ENCODE measurements around the gene PDE4B. TPM values are rescaled to one million over a fixed set of nuclear protein-coding genes. Genes with fewer than 3 reads are reported as not detected.

Gene PDE4B
- total and polyA plus RNA-seq, 2 donors from 2014 or later = 2.0 to 8.7 TPM

GRCh38 chr1:66302184-66302742 lies 509.6 kb downstream of the PDE4B start:
- Histone ChIP-seq H3K27ac (ENCODE audit: low read depth in 2 of 2, low read length in 2 of 2) (no peak overlapping the region), H3K4me3 (ENCODE audit: low read length in 3 of 3) (no peak overlapping the region), H3K36me3 (ENCODE audit: control insufficient read depth in 2 of 3, insufficient read depth in 3 of 3, low read length in 3 of 3) (no peaks in the 10 kb centered on the region), H3K4me1 (ENCODE audit: control insufficient read depth in 2 of 3, insufficient read depth in 2 of 3, low read depth in 1 of 3, low read length in 3 of 3) (no peaks in the 10 kb centered on the region), H3K9ac (ENCODE audit: low read length in 3 of 3) (no peak overlapping the region), H3K27me3 (ENCODE audit: control insufficient read depth, insufficient read depth, low read length) (no peaks in the 10 kb centered on the region), H3K9me3 (ENCODE audit: control insufficient read depth in 2 of 3, insufficient read depth in 1 of 3, low read length in 3 of 3) (no peaks in the 10 kb centered on the region)
- DNase-seq (no peak), FAIRE-seq (no peak)
- intact Hi-C loops (cut with DNase I) = no loop called here
- TF ChIP-seq CTCF (IDR thresholded peaks at IDR 0.05; ENCODE audit: borderline replicate concordance, extremely low read depth, insufficient read depth) = no peak

- H3K4me3 ChIP-seq (ENCODE audit: low read length in 3 of 3) = no peak overlapping the region
- no peaks in the 10 kb centered on the region for H3K9me3 ChIP-seq (ENCODE audit: control insufficient read depth in 2 of 3, insufficient read depth in 1 of 3, low read length in 3 of 3)
- no peak overlapping the region for H3K27ac ChIP-seq (ENCODE audit: low read depth in 2 of 2, low read length in 2 of 2)
- no peak for FAIRE-seq
- DNase-seq = no peak
- no peak for TF ChIP-seq CTCF (IDR thresholded peaks at IDR 0.05; ENCODE audit: borderline replicate concordance, extremely low read depth, insufficient read depth)
- H3K36me3 ChIP-seq (ENCODE audit: control insufficient read depth in 2 of 3, insufficient read depth in 3 of 3, low read length in 3 of 3) = no peaks in the 10 kb centered on the region
- H3K4me1 ChIP-seq (ENCODE audit: control insufficient read depth in 2 of 3, insufficient read depth in 2 of 3, low read depth in 1 of 3, low read length in 3 of 3) = no peaks in the 10 kb centered on the region
- no peaks in the 10 kb centered on the region for H3K27me3 ChIP-seq (ENCODE audit: control insufficient read depth, insufficient read depth, low read length)
- no peak overlapping the region for H3K9ac ChIP-seq (ENCODE audit: low read length in 3 of 3)
- intact Hi-C loops (cut with DNase I) = no loop called here
Measured at GRCh38 chr1:66302815-66303214, 510.1 kb downstream of the PDE4B start.

- no peak overlapping the region for H3K27ac ChIP-seq (ENCODE audit: low read depth in 2 of 2, low read length in 2 of 2)
Measured at GRCh38 chr1:66303646-66304045, 511.0 kb downstream of the PDE4B start.

More at GRCh38 chr1:66303646-66304045, 511.0 kb downstream of the PDE4B start:
- Histone ChIP-seq H3K4me3 (ENCODE audit: low read length in 3 of 3) (no peak overlapping the region), H3K9me3 (ENCODE audit: control insufficient read depth in 2 of 3, insufficient read depth in 1 of 3, low read length in 3 of 3) (no peaks in the 10 kb centered on the region), H3K4me1 (ENCODE audit: control insufficient read depth in 2 of 3, insufficient read depth in 2 of 3, low read depth in 1 of 3, low read length in 3 of 3) (no peaks in the 10 kb centered on the region), H3K36me3 (ENCODE audit: control insufficient read depth in 2 of 3, insufficient read depth in 3 of 3, low read length in 3 of 3) (no peaks in the 10 kb centered on the region), H3K9ac (ENCODE audit: low read length in 3 of 3) (no peak overlapping the region), H3K27me3 (ENCODE audit: control insufficient read depth, insufficient read depth, low read length) (no peaks in the 10 kb centered on the region)
- intact Hi-C loops (cut with DNase I) = no loop called here
- no peak for FAIRE-seq
- no peak for TF ChIP-seq CTCF (IDR thresholded peaks at IDR 0.05; ENCODE audit: borderline replicate concordance, extremely low read depth, insufficient read depth)
- no peak for DNase-seq

Data from kidney (tissue), 14 donors.